ENCODE measurements around the gene EMX1.
"Not testable (repeated sequence)": the region's sequence is repeated elsewhere in the genome, so short reads cannot be mapped to it uniquely, and the experiment has no call there.

The EMX1 gene

DNA sequence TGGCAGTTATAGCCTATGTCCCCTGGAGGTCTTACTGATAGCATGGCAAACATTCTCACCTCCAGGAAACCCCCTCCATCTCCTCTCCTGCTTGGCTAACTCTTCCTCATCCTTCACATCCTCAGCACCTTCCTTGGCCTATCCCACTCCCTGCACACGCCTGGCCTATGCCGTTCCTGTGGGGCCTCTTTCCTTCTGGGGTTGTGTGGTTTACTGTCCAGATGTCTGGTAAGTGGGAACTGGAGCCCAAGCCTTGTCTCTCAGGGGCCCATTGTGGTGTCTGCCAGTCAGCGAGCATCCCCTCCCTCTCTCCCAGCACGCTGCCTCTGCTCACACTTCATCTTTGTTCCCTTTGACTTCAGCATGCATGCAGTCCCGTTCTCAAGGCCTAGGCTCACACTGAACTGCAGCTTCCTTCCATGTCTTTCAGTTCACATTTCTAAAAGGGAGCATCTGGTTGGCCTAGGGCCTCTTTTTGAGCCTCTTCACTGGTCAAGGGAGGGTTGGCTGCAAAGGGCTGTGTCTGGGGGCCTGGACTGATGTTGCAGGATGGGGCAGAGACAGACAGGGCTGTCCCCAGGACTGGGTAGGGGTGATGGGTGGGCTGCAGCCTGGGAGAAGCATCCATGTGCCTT is 17.0 kb upstream of the EMX1 start:
- DNase-seq (ENCODE audit: low read depth in 2 of 2) = no peak

- no peak for DNase-seq (ENCODE audit: low read depth in 2 of 2)
Observed at GRCh38 chr2:72901426-72901825, 15.9 kb upstream of the EMX1 start.

GRCh38 chr2:72907369-72907768 is 9.9 kb upstream of the EMX1 start:
- DNase-seq (ENCODE audit: low read depth in 2 of 2) = not testable (repeated sequence)

- DNase-seq (ENCODE audit: low read depth in 2 of 2) = no peak
Observed at GRCh38 chr2:72908741-72909140, 8.6 kb upstream of the EMX1 start.

GRCh38 chr2:72911256-72911655 is 6.1 kb upstream of the EMX1 start:
- DNase-seq (ENCODE audit: low read depth in 2 of 2) = no peak

DNA sequence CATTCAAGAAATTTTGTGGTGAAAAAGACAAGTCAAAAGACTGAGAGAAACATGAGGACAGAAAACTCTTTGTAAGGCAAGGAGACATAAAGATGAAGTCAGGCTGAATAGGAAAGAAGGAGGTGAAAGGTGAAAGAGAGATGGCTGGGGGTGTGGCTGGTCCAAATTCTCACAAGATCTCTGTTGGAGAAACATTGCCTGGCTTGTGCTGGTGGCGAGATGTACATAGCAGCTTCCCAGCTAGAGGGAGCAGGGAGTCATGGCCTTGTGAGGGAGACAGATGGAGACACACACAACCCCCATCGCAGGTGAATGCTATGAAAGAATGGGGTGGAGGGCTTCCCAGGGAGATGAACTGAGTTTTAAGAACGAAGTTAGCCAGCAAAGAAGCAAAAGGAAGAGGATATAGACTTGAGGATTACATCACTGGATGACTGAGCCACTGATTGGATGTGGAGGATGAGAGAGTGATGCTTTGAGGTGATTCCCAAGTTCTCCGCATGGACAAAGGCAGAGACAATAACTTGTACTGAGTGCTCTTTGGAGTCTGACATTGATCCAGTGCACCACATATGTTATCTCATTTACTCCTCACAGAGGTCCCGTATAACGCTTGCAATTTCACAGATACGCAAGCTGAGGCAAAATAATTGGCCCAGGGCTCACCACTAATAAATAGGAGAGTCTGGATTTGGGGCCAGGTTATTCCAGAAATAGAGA is 3.7 kb upstream of the EMX1 start:
- no peak for DNase-seq (ENCODE audit: low read depth in 2 of 2)

DNA sequence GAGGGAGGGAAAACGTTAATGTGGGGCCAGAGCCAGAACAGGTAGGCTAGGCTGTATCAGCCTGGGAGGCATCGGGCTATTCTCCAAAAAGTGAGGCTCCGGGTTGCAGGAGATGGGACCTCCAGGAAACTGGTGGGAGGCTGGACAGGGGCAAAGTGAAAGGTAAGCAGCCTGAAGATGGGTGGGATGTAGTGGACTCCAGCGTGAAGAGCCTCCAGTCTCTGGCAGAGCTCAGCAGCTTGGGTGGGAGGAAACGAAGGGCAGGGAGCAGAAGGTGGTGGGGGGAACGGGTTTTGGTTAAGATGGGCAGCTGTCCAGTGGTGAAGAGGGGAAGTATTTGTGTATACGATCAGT is 3.1 kb upstream of the EMX1 start:
- DNase-seq (ENCODE audit: low read depth in 2 of 2) = no peak

DNA sequence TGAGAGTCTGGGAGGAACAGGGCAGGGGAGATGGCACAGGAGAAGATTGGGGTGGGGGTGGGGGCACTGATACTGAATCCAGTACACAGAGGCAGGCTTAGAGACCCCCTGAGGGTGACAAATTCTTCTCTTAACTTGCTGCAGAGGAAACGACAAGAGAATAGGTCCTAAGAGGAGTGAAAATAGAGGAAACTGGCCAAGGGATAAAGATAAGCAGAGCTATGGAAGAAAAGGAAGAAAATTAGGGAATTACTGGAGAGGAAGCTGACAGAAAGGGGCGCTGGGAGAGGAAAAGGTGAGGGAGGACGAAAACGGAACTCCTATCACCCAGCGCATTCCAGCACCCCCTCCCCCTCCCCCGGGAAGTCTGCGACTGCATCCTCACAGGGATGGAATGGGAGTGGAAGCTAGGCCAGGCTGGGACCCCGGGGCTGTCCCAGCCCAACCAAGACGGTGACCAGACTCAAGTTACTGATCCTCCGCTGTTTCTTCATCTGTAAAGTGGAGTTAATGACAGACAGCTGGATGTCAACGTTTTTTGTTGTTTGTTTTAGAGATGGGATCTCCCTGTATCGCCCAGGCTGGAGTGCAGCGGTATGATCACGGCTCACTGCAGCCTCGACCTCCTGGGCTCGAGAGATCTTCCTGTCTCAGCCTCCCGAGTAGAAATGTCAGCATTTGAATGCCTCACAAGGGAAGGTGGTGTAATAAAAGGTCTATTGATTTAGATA is 2.6 kb upstream of the EMX1 start:
- no peak for DNase-seq (ENCODE audit: low read depth in 2 of 2)

DNA sequence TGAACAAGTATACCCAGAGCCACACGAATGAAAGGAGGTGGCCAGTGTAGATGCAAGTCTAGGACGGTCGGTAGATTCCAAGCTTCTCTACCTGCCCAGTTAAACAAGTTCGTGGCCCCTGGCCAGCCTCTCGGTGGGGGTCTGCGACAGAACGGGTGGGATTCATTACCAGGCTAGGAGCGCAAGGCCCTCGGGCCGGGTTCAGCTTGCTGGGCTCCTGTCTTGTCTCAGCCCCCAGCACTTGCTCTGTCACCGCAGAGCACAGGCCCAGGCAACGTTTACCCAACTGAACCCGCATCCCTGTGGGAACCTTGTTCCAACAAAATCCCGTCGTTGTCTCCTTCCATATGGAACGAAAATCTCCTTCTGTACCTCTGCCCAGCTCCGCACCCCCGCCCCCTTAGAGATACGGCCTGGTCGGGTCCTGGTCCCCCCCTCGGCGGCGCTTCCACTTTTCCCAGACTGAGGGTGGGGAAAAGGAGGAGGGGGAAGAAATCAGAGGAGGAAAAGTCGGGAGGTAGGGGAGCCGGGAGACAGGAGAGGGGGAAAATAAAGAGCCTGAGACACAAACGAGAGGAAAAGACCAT is 1.9 kb upstream of the EMX1 start:
- DNase-seq (ENCODE audit: low read depth in 2 of 2) = no peak

- no peak for DNase-seq (ENCODE audit: low read depth in 2 of 2)
Observed at GRCh38 chr2:72915907-72916742, 1.2 kb upstream of the EMX1 start.

DNA sequence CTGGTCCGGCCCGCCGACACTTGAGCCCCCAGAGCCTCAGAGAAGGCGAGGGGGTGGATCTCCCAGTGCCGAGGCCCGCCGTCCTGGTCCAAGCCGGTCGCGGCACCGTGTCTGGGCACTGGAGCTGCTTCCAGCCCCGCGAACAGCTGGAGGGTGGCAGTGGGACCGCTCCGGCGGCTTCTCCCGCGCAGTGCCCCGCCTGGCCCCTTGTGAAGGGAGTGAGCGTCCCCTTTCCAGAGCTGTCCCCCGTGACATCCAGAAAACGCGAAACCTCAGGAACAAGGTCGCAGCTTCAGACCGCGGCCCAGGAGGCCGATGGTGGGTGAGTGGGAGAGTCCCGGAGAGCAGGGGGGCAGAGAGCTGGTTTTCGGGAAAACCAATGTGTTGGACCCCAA is 579 bp upstream of the EMX1 start:
- DNase-seq (ENCODE audit: low read depth in 2 of 2) = no peak

DNA sequence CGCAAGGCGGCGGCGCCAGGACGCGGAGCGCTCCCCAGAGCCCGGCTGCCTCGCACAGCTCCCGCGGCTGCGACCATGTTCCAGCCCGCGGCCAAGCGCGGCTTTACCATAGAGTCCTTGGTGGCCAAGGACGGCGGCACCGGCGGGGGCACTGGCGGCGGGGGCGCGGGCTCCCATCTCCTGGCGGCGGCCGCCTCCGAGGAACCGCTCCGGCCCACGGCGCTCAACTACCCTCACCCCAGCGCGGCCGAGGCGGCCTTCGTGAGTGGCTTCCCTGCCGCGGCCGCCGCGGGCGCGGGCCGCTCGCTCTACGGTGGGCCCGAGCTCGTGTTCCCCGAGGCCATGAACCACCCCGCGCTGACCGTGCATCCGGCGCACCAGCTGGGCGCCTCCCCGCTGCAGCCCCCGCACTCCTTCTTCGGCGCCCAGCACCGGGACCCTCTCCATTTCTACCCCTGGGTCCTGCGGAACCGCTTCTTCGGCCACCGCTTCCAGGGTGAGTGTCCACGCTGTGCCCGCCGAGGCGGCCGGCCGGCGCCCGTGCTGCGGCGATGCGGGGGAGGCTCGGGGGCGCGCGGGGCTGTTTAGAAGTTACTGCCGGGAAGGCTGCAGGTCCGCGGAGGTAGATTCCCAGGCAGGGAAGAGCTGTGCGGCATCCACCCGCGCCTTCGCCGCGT is 696 bp downstream of the EMX1 start:
- no peak for DNase-seq (ENCODE audit: low read depth in 2 of 2)

DNA sequence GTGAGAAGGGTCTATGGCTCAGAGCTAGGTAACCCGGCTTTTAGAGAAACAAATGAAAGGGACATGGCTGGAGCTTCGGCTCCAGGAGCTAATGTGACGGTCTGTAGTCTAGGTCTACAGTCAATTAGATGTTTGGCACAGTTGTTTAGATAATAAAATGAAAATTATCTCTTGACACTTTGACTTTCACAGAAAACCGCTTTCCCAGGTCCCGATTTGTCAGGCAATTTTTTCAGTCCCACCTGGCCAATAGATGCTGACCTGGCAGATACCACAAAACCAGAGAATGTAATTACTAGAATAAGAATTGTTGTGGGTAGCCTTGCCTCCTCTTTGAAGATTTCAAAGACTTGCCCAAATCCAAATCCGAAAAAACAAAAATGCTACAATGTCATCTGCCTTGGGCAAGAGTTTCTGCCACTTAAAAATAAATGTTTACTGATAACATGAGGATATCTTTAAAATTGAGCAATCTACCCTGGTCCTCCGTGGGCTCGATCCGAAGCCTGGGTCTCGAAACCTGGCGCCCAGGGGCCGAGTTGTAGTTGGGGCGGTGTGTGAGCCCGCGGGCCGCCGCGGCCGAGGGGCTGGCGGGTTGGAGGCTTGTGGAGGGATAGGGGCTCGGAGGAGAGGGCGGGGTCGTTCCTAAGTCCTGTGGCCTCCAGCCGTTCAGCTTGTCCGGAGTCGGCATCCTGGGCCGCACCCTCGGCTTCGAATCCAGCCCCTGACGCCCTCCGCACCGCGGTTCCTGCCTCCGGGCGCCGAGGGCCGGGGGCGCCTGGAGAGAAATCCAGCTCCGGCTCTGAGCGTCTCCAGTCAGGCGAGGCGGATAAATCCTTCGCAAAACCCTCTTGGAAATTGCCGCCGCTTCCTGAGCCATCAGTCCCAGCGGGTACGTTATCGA is 2.3 kb downstream of the EMX1 start:
- no peak for DNase-seq (ENCODE audit: low read depth in 2 of 2)

DNA sequence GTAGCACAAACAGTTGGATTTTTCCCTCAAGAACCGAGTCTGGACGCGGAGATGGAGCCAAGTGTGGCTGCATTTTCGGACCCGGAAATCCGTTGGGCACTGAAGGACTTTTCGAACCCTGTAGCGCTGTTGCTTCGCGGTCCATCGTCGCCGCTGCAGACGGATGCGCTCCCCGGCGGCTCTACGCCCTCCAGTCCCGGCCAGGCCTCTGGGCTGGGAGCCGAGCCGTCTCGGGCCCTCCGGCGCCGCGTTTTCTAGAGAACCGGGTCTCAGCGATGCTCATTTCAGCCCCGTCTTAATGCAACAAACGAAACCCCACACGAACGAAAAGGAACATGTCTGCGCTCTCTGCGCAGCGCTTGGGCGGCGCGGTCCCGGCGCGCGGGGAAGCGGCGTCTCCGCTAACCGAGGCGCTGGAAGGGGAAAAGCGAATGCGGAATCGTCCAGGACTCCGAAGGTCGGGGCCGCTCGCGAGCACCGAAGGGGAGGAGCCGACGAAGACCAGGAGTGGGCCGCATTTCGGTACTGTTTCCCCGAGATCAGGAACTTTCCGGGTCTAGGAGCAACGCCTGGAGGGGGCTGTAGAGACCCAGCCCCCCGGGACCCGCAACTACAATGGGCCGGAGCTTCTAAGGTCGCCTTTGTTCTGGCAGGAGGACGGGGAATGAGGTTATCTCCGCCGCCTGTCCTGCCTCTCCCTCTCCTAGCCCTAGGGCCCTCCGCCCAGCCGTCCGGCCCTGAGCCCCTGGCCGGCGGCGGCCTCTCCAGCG is 3.2 kb downstream of the EMX1 start:
- DNase-seq (ENCODE audit: low read depth in 2 of 2) = no peak

GRCh38 chr2:72921088-72921851 is 4.0 kb downstream of the EMX1 start:
- no peak for DNase-seq (ENCODE audit: low read depth in 2 of 2)

DNA sequence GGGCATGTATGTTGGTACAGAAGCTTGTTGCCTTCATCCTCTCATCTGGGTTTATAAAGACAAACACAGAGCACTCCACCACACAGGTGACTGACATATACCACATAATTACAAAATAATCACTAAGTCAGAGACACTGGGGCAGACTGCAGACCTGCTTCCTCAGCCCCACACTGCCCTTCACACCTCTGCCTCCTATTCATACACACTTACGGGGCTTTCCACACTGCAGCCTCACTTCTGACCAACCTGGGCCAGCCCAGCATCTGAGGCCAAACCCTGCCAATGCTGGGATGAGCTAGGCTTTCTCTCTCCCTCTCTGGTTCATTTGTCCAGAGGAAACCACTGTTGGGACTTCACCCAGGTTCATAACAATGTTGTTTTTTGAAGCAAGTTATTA is 4.5 kb downstream of the EMX1 start:
- DNase-seq (ENCODE audit: low read depth in 2 of 2) = no peak

- DNase-seq (ENCODE audit: low read depth in 2 of 2) = no peak
Observed at GRCh38 chr2:72923833-72924352, 6.6 kb downstream of the EMX1 start.

Data from stimulated activated CD8-positive, alpha-beta memory T cell treated with anti-CD3 and anti-CD28 coated beads, Interleukin-15, amount 100 ng/mL, for 4 hours (primary cell).